ENCODE measurements around the gene LACC1.

Gene LACC1

DNA sequence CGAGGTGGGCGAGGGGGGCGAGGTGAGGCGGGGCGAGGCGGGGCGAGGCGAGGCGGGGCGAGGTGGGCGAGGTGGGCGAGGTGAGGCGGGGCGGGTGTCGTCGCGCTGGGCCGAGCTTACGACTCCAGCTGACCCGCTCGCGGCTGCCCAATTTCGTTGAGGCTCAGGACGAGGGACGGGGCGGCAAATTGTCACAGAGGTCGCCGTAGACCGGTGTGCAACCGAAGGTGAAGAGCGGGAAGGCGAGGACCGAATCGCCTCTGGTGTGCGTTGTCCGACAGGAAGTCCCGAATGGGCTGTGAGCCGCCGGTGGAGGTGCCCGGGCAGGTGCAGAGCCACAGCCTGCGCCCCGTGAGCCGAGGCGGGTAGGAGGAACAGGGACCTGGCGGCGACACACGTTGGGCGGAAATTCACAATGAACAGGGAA, at the start of gene LACC1:
Gene LACC1 (plus strand): TSS at position 150 of the 427 bp plus-strand sequence. CDS start 1,082 bp downstream, outside the sequence.
- in situ Hi-C loops (cut with HindIII; ENCODE audit: low pct_ligation_motif_present, low pct_unique_long_range_greater_than_20kb, low sequenced_read_pairs): no loop called here
- no peak for DNase-seq

GRCh38 chr13:43830497-43830881, 49.2 kb upstream of the LACC1 start:
- DNase-seq: no peak
- in situ Hi-C loops (cut with HindIII; ENCODE audit: low pct_ligation_motif_present, low pct_unique_long_range_greater_than_20kb, low sequenced_read_pairs): no loop called here

- in situ Hi-C loops (cut with HindIII; ENCODE audit: low pct_ligation_motif_present, low pct_unique_long_range_greater_than_20kb, low sequenced_read_pairs): no loop called here
- DNase-seq: no peak
Observed at GRCh38 chr13:43831088-43831487, 48.6 kb upstream of the LACC1 start.

GRCh38 chr13:43835701-43836100, 44.0 kb upstream of the LACC1 start:
- in situ Hi-C loops (cut with HindIII; ENCODE audit: low pct_ligation_motif_present, low pct_unique_long_range_greater_than_20kb, low sequenced_read_pairs): no loop called here
- DNase-seq: no peak

DNA sequence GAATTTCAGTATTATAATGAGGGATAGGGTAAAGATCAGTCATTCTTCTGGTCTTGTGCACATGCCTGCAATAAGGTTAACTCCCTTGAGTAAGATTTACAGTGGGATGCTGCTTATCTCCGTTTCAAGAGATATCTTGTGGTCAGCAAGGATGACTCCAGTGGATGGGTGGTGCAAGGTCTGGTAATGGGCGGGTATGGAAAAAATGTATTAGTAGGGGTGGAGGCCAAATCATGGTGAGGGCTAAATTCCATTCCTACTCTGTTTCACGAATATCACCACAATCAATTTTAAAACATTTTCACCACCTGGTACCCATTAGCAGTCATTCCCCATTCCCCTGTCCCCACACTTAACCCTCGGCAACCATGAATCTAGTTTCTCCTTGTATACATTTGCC, 40.8 kb upstream of the LACC1 start:
- no peak for DNase-seq
- in situ Hi-C loops (cut with HindIII; ENCODE audit: low pct_ligation_motif_present, low pct_unique_long_range_greater_than_20kb, low sequenced_read_pairs): no loop called here

DNA sequence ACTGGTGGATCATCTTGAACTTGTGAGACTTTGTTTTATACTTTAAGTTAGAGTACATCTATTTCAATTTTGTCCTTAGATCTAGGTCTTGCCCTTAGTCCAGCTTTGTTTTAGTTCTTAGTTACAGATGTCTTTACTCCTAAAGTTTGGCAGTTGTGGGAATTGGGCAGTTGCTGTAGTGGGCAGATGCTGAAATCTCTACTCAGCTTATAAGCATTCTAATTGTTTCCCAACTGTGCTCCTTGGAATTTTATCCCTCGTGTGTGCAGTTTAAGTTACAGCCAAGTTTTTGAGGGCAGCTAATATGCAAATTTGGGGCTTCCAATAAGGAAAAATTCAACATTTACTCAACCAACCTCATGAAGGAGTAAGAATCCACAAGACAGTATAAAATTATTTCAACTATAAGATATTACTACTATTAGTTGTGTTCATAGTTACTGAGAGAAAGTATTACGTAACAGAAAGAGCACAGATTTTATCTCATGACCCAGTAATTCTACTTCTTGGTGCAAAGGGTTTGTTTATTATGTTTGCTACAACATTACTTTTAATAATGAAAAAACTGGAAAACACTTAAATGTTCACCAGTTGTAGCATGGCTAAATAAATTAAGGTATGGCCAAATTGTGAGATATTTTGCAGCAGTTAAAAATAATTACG, 33.1 kb upstream of the LACC1 start:
- in situ Hi-C loops (cut with HindIII; ENCODE audit: low pct_ligation_motif_present, low pct_unique_long_range_greater_than_20kb, low sequenced_read_pairs): no loop called here
- no peak for DNase-seq

DNA sequence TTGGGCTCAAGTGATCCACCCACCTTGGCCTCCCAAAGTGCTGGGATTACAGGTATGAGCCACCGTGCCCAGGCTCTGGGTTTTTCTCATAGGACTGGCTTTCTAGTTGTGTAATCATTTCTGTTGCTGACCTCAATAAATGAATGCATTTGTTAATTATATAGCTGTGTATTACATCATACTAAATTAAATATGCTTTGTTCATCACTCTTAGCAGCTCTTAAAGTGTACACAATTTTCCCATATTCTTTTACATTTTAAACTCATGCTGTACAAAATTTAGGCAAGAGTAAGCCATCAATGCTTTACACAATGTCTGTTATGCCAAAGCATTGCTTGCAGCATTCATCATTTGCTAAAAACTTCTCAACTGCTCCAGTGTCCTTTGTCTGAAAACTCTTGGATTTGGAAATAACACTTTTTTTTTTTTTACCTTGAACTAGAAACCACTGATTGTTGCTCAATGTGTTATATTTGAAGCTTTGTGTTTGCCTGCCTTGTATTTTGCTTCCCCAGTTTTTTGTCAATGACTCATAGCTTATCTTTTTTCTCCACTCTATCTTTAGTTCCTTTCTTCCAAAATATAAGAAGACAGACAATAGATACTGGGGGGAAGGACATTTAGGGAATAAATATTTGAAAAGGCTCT, 31.6 kb upstream of the LACC1 start:
- in situ Hi-C loops (cut with HindIII; ENCODE audit: low pct_ligation_motif_present, low pct_unique_long_range_greater_than_20kb, low sequenced_read_pairs): no loop called here
- no peak for DNase-seq

DNA sequence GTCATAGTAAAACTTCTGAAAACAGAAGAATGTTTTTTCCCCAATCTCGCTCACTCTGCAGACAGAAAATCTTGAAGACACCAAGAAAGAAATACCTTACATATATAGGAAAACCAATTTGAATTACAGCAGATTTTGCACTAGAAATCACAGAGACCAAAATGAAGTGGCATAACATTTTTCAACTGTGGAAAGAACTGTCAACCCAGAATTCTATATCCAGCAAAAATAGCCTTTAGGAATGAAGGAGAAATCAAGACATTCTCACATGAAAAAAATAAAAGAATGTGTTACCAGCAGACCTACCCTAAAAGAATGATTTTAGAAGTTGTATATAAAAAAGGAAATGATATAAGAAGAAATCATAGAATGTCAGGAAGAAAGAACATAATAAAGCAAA, 28.8 kb upstream of the LACC1 start:
- in situ Hi-C loops (cut with HindIII; ENCODE audit: low pct_ligation_motif_present, low pct_unique_long_range_greater_than_20kb, low sequenced_read_pairs): no loop called here
- DNase-seq: no peak

DNA sequence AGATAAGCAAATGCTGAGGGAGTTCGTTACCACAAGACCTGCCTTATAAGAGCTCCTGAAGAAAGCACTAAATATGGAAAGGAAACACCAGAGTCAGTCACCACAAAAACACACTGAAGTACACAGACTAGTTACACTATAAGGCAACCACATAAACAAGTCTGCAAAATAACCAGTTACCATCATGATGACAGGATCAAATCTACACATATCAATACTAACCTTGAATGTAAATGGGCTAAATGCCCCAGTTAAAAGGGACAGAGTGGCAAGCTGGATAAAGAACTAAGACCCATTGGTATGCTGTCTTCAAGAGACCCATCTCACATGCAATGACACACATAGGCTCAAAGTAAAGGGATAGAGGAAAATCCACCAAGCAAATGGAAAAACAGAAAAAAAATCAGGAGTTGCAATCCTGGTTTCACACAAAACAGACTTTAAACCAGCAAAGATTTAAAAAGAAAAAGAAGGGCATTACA, 26.7 kb upstream of the LACC1 start:
- in situ Hi-C loops (cut with HindIII; ENCODE audit: low pct_ligation_motif_present, low pct_unique_long_range_greater_than_20kb, low sequenced_read_pairs): no loop called here
- no peak for DNase-seq

GRCh38 chr13:43861863-43862262, 17.8 kb upstream of the LACC1 start:
- no peak for DNase-seq
- in situ Hi-C loops (cut with HindIII; ENCODE audit: low pct_ligation_motif_present, low pct_unique_long_range_greater_than_20kb, low sequenced_read_pairs): no loop called here

GRCh38 chr13:43864921-43865320, 14.8 kb upstream of the LACC1 start:
- DNase-seq: no peak
- in situ Hi-C loops (cut with HindIII; ENCODE audit: low pct_ligation_motif_present, low pct_unique_long_range_greater_than_20kb, low sequenced_read_pairs): no loop called here

GRCh38 chr13:43865892-43866291, 13.8 kb upstream of the LACC1 start:
- in situ Hi-C loops (cut with HindIII; ENCODE audit: low pct_ligation_motif_present, low pct_unique_long_range_greater_than_20kb, low sequenced_read_pairs): no loop called here
- peak; percentile 16 for DNase-seq

DNA sequence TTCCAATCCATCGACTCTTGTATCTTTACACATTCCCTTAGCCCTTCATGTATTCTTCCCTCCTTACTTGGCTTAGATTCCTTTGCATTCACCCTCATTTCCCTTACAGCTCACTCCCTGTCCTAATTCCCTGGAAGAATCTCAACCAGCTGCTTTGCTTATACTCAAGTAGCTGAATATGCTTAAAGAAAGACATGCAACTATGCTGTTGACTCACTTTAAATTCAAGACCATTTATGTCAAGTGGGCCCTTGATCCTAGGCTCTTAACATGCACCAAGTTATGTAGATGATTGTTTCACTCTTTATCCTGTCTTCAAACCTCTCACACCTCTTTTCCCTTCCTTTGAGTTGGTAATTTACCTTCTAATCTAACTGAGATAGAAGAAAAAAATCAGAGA, 7.5 kb upstream of the LACC1 start:
- in situ Hi-C loops (cut with HindIII; ENCODE audit: low pct_ligation_motif_present, low pct_unique_long_range_greater_than_20kb, low sequenced_read_pairs): no loop called here
- DNase-seq: no peak

DNA sequence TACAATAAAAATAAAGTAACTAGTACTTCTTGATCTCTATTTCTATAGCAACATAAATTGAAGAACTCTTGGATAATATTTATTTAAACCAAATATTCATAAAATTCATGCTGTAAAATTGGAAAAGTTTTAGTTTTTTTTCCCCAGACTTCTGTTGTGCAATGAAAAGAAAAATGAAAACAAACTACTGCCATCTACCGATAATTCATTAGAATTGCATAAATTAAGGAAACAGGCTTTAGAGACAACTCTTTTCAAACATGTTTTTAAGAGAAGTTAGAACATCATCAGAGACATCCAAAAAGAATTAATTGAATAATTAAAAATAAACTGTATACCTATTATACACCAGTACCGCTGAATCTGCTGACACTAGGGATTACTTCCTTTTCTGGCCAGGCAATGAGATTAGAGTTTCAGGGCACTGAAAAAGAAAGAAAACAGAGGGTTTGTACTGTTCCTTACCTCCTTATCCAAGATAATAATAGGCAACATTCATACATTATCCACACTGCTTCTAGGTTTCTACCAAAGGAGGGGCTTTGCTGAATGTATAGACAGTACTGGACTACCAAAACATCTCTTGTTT, 5.1 kb upstream of the LACC1 start:
- in situ Hi-C loops (cut with HindIII; ENCODE audit: low pct_ligation_motif_present, low pct_unique_long_range_greater_than_20kb, low sequenced_read_pairs): no loop called here
- DNase-seq: peak; percentile 31

DNA sequence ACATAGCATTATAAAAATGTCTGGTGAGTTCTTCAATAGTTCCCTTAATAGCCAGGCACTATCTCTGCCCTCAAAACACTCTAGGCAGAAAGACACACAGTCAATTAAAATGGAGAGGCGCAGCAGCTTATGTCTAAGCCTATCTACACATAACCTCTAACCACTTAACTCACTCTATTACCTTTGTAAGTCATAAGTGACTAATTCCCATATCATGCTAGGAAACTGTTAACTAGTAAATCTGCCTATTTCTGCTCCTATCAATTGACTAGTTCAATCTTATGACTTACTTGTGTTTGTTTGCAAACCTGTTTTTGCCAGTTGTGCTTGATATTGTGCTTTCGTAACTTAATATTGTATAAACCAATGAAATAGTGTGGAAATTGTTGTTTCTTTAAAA, 3.3 kb upstream of the LACC1 start:
- DNase-seq: no peak
- in situ Hi-C loops (cut with HindIII; ENCODE audit: low pct_ligation_motif_present, low pct_unique_long_range_greater_than_20kb, low sequenced_read_pairs): no loop called here

GRCh38 chr13:43877326-43877725, 2.4 kb upstream of the LACC1 start:
- DNase-seq: no peak
- in situ Hi-C loops (cut with HindIII; ENCODE audit: low pct_ligation_motif_present, low pct_unique_long_range_greater_than_20kb, low sequenced_read_pairs): no loop called here

DNA sequence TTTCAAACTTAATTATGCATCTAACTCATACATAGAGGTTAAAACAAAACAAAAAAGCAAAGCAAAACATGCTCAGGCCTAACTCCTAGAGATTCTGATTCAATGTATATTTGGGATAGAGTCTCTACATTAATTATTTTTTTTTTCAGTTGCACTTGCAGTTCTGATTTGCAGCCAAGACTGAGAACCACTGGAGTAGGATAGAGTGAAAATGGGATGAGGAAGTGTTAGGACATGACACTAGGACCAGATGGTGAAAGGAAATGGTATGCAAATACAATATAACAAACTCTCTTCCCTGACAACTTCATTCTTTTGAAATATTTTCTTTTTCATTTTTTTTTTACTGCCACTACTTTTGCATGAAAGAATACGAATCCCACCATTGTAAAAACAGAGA, 1.9 kb upstream of the LACC1 start:
- in situ Hi-C loops (cut with HindIII; ENCODE audit: low pct_ligation_motif_present, low pct_unique_long_range_greater_than_20kb, low sequenced_read_pairs): no loop called here
- no peak for DNase-seq

DNA sequence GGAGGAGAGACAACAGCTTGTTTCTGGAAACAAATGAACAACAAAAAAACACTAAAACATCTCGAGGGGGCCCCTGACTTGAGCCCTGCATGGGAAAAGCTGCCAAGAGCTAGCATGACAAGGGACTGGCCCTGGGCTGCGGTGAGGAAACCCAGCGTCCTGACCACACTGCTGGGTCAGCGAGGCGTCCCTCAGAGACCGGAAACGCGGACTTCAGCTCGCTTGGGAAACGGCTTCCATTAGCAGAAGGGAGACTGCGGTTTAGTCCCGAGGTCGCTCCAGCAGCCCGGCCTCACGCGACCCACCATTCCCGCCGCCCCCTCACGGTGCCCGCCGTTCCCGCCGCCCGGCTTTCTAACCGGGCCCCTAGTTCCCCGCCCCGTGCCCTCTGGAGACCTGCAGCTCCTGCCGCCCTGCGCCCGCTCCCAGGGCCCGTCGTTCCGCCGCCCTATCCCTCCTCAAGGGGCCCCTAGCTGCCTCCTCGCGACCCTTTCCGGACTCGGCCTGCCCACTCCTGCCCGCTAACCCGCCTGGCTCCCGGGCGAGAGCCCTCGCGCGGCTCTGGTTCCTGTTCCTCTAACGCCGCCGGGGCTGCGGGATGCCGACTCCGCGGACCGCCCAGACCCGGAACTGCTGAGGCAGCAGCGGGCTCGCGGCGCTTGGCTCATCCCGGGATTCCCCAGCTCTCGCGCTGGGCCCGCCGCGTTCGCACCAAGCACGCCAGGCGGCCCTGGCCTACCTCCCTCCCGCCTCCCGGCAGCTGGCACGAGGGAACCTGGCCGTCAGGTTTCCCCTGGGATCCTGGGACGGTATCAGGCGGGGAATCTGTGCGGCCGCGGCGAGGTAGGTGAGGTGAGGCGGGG, 581 bp upstream of the LACC1 start, which contains the start of gene CCDC122:
Gene CCDC122 (minus strand): TSS at position 849 of the 863 bp plus-strand sequence. CDS start 10,364 bp downstream, outside the sequence.
- in situ Hi-C loops (cut with HindIII; ENCODE audit: low pct_ligation_motif_present, low pct_unique_long_range_greater_than_20kb, low sequenced_read_pairs): no loop called here
- DNase-seq: peak; percentile 76
